Keratinocyte (primary cell): ENCODE data around the gene PPL.

Experiments
- EZH2 ChIP-seq: IDR thresholded peaks from one replicate; pipeline ENCODE4 v1.6.1; 2012; ENCODE audit warnings: inconsistent platforms, mild to moderate bottlenecking, low read length, moderate library complexity
- TF ChIP-seq, protein P1 (sequence below), 3 experiments: IDR thresholded peaks in 1 of 3; conservative IDR thresholded peaks in 1 of 3; optimal IDR thresholded peaks in 1 of 3; 2 replicates in 2 of 3; 3 replicates in 1 of 3; pipeline versions ENCODE3 to v1.5.1; 2011; ENCODE audit warnings: low read length in 3 of 3, mild to moderate bottlenecking in 3 of 3, moderate library complexity in 2 of 3, control low read depth in 1 of 3, inconsistent platforms in 1 of 3; ENCODE audit not compliant: insufficient read depth in 2 of 3; ENCODE audit errors: extremely low read depth in 1 of 3

DNA sequence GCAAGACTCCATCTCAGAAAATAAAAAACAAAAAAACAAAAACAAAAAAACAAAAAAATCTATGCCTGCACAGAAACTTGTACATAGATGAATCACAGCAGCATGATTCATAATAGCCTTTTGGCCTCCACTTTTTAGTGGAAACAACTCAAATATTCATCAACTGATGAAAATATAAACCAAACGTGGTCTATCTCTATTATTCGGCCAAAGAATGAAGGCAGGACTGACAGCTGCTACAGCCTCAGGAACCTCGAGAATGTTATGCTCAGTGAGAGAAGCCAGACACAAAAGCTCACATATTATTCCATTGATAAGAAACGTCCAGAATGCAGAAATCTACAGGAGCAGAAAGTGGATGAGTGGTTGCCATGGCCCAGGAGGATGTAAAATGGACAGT, 19.8 kb downstream of the PPL start:
- TF ChIP-seq, protein P1, sequence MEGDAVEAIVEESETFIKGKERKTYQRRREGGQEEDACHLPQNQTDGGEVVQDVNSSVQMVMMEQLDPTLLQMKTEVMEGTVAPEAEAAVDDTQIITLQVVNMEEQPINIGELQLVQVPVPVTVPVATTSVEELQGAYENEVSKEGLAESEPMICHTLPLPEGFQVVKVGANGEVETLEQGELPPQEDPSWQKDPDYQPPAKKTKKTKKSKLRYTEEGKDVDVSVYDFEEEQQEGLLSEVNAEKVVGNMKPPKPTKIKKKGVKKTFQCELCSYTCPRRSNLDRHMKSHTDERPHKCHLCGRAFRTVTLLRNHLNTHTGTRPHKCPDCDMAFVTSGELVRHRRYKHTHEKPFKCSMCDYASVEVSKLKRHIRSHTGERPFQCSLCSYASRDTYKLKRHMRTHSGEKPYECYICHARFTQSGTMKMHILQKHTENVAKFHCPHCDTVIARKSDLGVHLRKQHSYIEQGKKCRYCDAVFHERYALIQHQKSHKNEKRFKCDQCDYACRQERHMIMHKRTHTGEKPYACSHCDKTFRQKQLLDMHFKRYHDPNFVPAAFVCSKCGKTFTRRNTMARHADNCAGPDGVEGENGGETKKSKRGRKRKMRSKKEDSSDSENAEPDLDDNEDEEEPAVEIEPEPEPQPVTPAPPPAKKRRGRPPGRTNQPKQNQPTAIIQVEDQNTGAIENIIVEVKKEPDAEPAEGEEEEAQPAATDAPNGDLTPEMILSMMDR (optimal IDR thresholded peaks at IDR 0.05 in 1 of 3, IDR thresholded peaks at IDR 0.05 in 1 of 3, conservative IDR thresholded peaks at IDR 0.05 in 1 of 3; ENCODE audit: extremely low read depth in 1 of 3, insufficient read depth in 2 of 3, low read length in 3 of 3) = no peak
- TF ChIP-seq EZH2 = no peak
